Upper lobe of left lung (tissue), 6 donors: ENCODE measurements around the gene CLNS1A. TPM values are rescaled to one million over a fixed set of nuclear protein-coding genes. Genes with fewer than 3 reads are reported as not detected.

ENCODE experiments used
- ATAC-seq, 2 donors: fragments of 200-7000 bp; cut with Tn5 transposase; one replicate each; pipeline ENCODE4 v1.9.1; 2022; ENCODE audit warnings: mild to moderate bottlenecking in 2 of 2, moderate library complexity in 2 of 2; ENCODE audit not compliant: low FRiP score in 2 of 2
- DNase-seq, 2 donors: peaks; one replicate each; pipeline ENCODE4 v3.0.0-alpha.2; 2019 to 2020
- H3K27ac ChIP-seq, 4 donors: fragments of 200-600 bp; sonication (generic); one replicate each; pipeline ENCODE4 v1.5.1; 2016 to 2019
- H3K27me3 ChIP-seq, 4 donors: fragments of 200-600 bp; sonication (generic); one replicate each; pipeline ENCODE4 v1.5.1; 2017 to 2019
- H3K36me3 ChIP-seq, 4 donors: fragments of 200-600 bp; sonication (generic); one replicate each; pipeline ENCODE4 v1.5.1; 2016 to 2019
- H3K4me1 ChIP-seq, 4 donors: fragments of 200-600 bp; sonication (generic); one replicate each; pipeline ENCODE4 v1.5.1; 2018 to 2019
- H3K4me3 ChIP-seq, 4 donors: fragments of 200-600 bp; sonication (generic); one replicate each; pipeline ENCODE4 v1.5.1; 2017 to 2019; ENCODE audit warnings: mild to moderate bottlenecking in 2 of 4, moderate library complexity in 1 of 4
- H3K9me3 ChIP-seq, 4 donors: fragments of 200-600 bp; sonication (generic); one replicate each; pipeline ENCODE4 v1.5.1; 2018 to 2019
- CTCF ChIP-seq, 6 experiments: fragments of 450-650 bp in 4 of 6; fragments of 200-600 bp in 2 of 6; sonication (generic) in 2 of 6; IDR thresholded peaks; one replicate each; pipeline ENCODE4 v1.5.1; 2016 to 2019; ENCODE audit warnings: antibody characterized with exemption in 6 of 6
- EP300 ChIP-seq, 4 donors: sonication (generic); formaldehyde crosslinking; IDR thresholded peaks; one replicate each; pipeline ENCODE4 v1.5.1; 2017; ENCODE audit warnings: antibody characterized with exemption in 4 of 4, control low read depth in 2 of 4
- POLR2A ChIP-seq, 4 donors: fragments of 450-650 bp; IDR thresholded peaks; one replicate each; pipeline ENCODE4 v1.5.1; 2016 to 2017; ENCODE audit warnings: antibody characterized with exemption in 4 of 4, mild to moderate bottlenecking in 2 of 4
- POLR2AphosphoS5 ChIP-seq, 2 donors: sonication (generic); formaldehyde crosslinking; IDR thresholded peaks; one replicate each; pipeline ENCODE4 v1.5.1; 2017; ENCODE audit warnings: antibody characterized with exemption in 2 of 2
- WGBS, 2 donors: methylation state at CpG; one replicate each; pipeline ENCODE4 v1.1.5; 2017 to 2018; 5-methylcytosine and 5-hydroxymethylcytosine counted together
- total RNA-seq, 6 donors: library from RNA; depleted of rRNA in 4 of 6; stranded (reverse); fragments of >200 nt in 4 of 6; gene quantifications; one replicate each; pipeline versions ENCODE4 v1.1.0 to v1.2.1, GENCODE V29; 2016 to 2021
- donor health status: DM: no; HTN: no; CAD: no; lungs with moderate emphysema.
- donor health status: DM: no; HTN: yes; CAD: no; lungs with severe emphysema.

CLNS1A gene
- total RNA-seq, 6 donors from 2014 or later, result 32.5 to 72.3 (median 54.9) TPM

- no peaks in the 10 kb centered on the region for H3K27me3 ChIP-seq
- H3K4me3 ChIP-seq, result no peak overlapping the region
- TF ChIP-seq EP300 (IDR thresholded peaks at IDR 0.05) (no peak), CTCF (IDR thresholded peaks at IDR 0.05) (no peak), POLR2A (IDR thresholded peaks at IDR 0.05) (no peak)
- H3K36me3 ChIP-seq, result peaks cover 0 to 27% (median 7%) of the 10 kb centered on the region in 4 donors
- no peak overlapping the region for H3K27ac ChIP-seq
- DNase-seq (no peak), ATAC-seq (no peak)
- 98 to 99% methylated on average over 2 of the region's 2 CpGs for WGBS, 2 donors
- H3K9me3 ChIP-seq, result no peaks in the 10 kb centered on the region
- no peaks in the 10 kb centered on the region for H3K4me1 ChIP-seq
Observed at GRCh38 chr11:77604281-77604680, 33.3 kb downstream of the CLNS1A start.

GRCh38 chr11:77602381-77603088 is 35.1 kb downstream of the CLNS1A start:
- WGBS, 2 donors, result 90 to 91% methylated on average over 3 of the region's 3 CpGs
- ATAC-seq, result peak in 1 of 2 donors; percentile 36

DNA sequence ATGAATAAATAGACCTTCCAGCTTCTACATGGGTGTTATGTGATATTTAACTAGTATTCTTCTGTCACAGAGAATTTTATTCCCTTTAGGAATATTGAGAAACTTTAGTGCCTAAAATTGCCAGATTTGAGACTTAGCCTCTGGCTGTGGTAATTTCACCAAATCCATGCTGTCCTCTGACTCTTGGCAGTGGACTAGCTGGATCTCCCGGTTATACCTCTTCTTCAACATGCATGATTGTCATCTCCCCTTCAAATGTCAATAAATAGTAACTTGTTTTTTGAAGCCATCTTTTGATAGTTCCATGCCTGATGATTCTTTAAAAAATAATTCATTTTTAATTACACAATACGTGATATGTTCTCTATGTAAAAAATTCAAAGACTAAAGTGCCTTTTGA is 39.4 kb downstream of the CLNS1A start:
- H3K4me1 ChIP-seq, result no peaks in the 10 kb centered on the region
- DNase-seq, result no peak
- H3K27me3 ChIP-seq, result no peaks in the 10 kb centered on the region
- no peak overlapping the region for H3K27ac ChIP-seq
- H3K36me3 ChIP-seq, result no peaks in the 10 kb centered on the region
- H3K9me3 ChIP-seq, result no peaks in the 10 kb centered on the region
- ATAC-seq, result no peak
- 93 to 97% methylated on average over 2 of the region's 2 CpGs for WGBS, 2 donors
- H3K4me3 ChIP-seq, result no peak overlapping the region
- TF ChIP-seq POLR2AphosphoS5 (IDR thresholded peaks at IDR 0.05) (no peak), POLR2A (IDR thresholded peaks at IDR 0.05) (no peak), CTCF (IDR thresholded peaks at IDR 0.05) (no peak), EP300 (IDR thresholded peaks at IDR 0.05) (no peak)

More at GRCh38 chr11:77602381-77603088, 35.1 kb downstream of the CLNS1A start:
- Histone ChIP-seq H3K27ac (no peak overlapping the region), H3K36me3 (peaks cover 0 to 9% (median 4%) of the 10 kb centered on the region in 4 donors), H3K4me1 (no peaks in the 10 kb centered on the region), H3K9me3 (no peaks in the 10 kb centered on the region), H3K27me3 (no peaks in the 10 kb centered on the region), H3K4me3 (no peak overlapping the region)
- TF ChIP-seq CTCF (IDR thresholded peaks at IDR 0.05) (no peak), POLR2A (IDR thresholded peaks at IDR 0.05) (no peak), EP300 (IDR thresholded peaks at IDR 0.05) (no peak), POLR2AphosphoS5 (IDR thresholded peaks at IDR 0.05) (no peak)
- no peak for DNase-seq

GRCh38 chr11:77596626-77597025 is 41.0 kb downstream of the CLNS1A start:
- H3K27me3 ChIP-seq, result no peaks in the 10 kb centered on the region
- H3K4me1 ChIP-seq, result no peaks in the 10 kb centered on the region
- no peak overlapping the region for H3K27ac ChIP-seq
- H3K9me3 ChIP-seq, result no peaks in the 10 kb centered on the region
- TF ChIP-seq CTCF (IDR thresholded peaks at IDR 0.05), result no peak
- no peak for TF ChIP-seq EP300 (IDR thresholded peaks at IDR 0.05)
- no peak for TF ChIP-seq POLR2A (IDR thresholded peaks at IDR 0.05)
- TF ChIP-seq POLR2AphosphoS5 (IDR thresholded peaks at IDR 0.05), result no peak
- ATAC-seq, result no peak
- H3K36me3 ChIP-seq, result no peaks in the 10 kb centered on the region
- DNase-seq, result no peak
- no peak overlapping the region for H3K4me3 ChIP-seq
- WGBS, 2 donors, result 93 to 94% methylated on average over 2 of the region's 2 CpGs

DNA sequence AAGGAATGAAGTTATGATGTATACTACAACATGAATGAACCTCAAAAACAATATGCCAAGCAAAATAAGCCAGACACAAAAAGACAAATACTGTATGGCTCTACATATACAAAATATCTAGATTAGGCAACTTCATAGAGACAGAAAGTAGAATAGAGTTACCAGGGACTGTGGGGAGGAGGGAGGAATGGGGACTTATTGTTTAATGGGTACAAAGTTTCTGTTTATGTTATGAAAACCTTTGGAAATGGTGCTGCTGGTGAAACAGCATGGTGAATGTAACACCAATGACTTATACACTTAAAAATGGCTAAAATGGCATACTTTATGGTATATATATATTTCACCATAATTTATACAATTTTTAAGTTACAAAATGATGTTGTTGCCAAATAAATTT is 43.7 kb downstream of the CLNS1A start:
- ATAC-seq, result no peak
- no peak for TF ChIP-seq POLR2AphosphoS5 (IDR thresholded peaks at IDR 0.05)
- TF ChIP-seq CTCF (IDR thresholded peaks at IDR 0.05), result no peak
- no peak for TF ChIP-seq POLR2A (IDR thresholded peaks at IDR 0.05)
- TF ChIP-seq EP300 (IDR thresholded peaks at IDR 0.05), result no peak

More for the DNA sequence above, 43.7 kb downstream of the CLNS1A start:
- Histone ChIP-seq H3K36me3 (no peaks in the 10 kb centered on the region), H3K27ac (no peak overlapping the region), H3K4me1 (peaks cover 5 to 16% (median 11%) of the 10 kb centered on the region in 4 donors), H3K4me3 (no peak overlapping the region), H3K9me3 (no peaks in the 10 kb centered on the region), H3K27me3 (no peaks in the 10 kb centered on the region)
- DNase-seq, result no peak
